ENCODE results near the gene SPTBN1. TPM values are rescaled to one million over a fixed set of nuclear protein-coding genes. Genes with fewer than 3 reads are reported as not detected.

Gene SPTBN1
- total and polyA plus RNA-seq, 2 experiments from 2014 or later: 122 to 341 TPM

GRCh38 chr2:54557211-54557600 lies 101.1 kb downstream of the SPTBN1 start:
- no peaks in the 10 kb centered on the region for H3K9me2 ChIP-seq (replicated peaks; ENCODE audit: insufficient read depth)
- TF ChIP-seq EZH2phosphoT487 (IDR thresholded peaks at IDR 0.05; ENCODE audit: low read depth, severe bottlenecking, unreplicated experiment) (no peak), EZH2 (IDR thresholded peaks at IDR 0.05; ENCODE audit: borderline replicate concordance) (no peak), CTCF (IDR thresholded peaks at IDR 0.05; ENCODE audit: poor library complexity) (no peak)
- peak overlapping the region; percentile 68 for H3K4me3 ChIP-seq
- peaks cover 23% of the 10 kb centered on the region for H3K4me1 ChIP-seq (ENCODE audit: insufficient read depth)
- peak overlapping the region; percentile 86 for H3K4me2 ChIP-seq
- H3K27ac ChIP-seq: peak overlapping the region; percentile 98
- 41% methylated on average over 1 of the region's 1 CpG for WGBS (ENCODE audit: low lambda C conversion rate, missing lambda C conversion rate)
- H3K27me3 ChIP-seq: no peaks in the 10 kb centered on the region
- peaks cover 91% of the 10 kb centered on the region for H3K79me2 ChIP-seq
- no peaks in the 10 kb centered on the region for H3K36me3 ChIP-seq (replicated peaks; ENCODE audit: insufficient read depth, low read depth)
- H2AFZ ChIP-seq: no peak overlapping the region
- DNase-seq (ENCODE audit: low spot score): no peak
- H4K20me1 ChIP-seq (ENCODE audit: insufficient read depth, poor library complexity, severe bottlenecking): peaks cover 10% of the 10 kb centered on the region
- no peaks in the 10 kb centered on the region for H3K9me3 ChIP-seq (ENCODE audit: low read depth)

GRCh38 chr2:54557601-54558187 lies 101.6 kb downstream of the SPTBN1 start:
- Histone ChIP-seq H3K36me3 (replicated peaks; ENCODE audit: insufficient read depth, low read depth) (no peaks in the 10 kb centered on the region), H3K4me3 (peak overlapping the region; percentile 68), H3K9me3 (ENCODE audit: low read depth) (no peaks in the 10 kb centered on the region), H3K4me1 (ENCODE audit: insufficient read depth) (peaks cover 25% of the 10 kb centered on the region), H3K27me3 (no peaks in the 10 kb centered on the region), H3K27ac (peak overlapping the region; percentile 98), H3K79me2 (peaks cover 91% of the 10 kb centered on the region), H2AFZ (no peak overlapping the region), H4K20me1 (ENCODE audit: insufficient read depth, poor library complexity, severe bottlenecking) (peaks cover 11% of the 10 kb centered on the region), H3K9me2 (replicated peaks; ENCODE audit: insufficient read depth) (no peaks in the 10 kb centered on the region), H3K4me2 (peak overlapping the region; percentile 86)
- TF ChIP-seq EZH2phosphoT487 (IDR thresholded peaks at IDR 0.05; ENCODE audit: low read depth, severe bottlenecking, unreplicated experiment): no peak
- peak; percentile 4 for TF ChIP-seq CTCF (IDR thresholded peaks at IDR 0.05; ENCODE audit: poor library complexity)
- TF ChIP-seq EZH2 (IDR thresholded peaks at IDR 0.05; ENCODE audit: borderline replicate concordance): no peak
- peak; percentile 78 for DNase-seq (ENCODE audit: low spot score)
- WGBS (ENCODE audit: low lambda C conversion rate, missing lambda C conversion rate): 2% methylated on average over 48 of the region's 48 CpGs

- Histone ChIP-seq H3K27ac (peak overlapping the region; percentile 98), H3K27me3 (no peaks in the 10 kb centered on the region), H3K4me2 (peak overlapping the region; percentile 86), H3K4me3 (peak overlapping the region; percentile 68), H3K79me2 (peaks cover 91% of the 10 kb centered on the region), H3K36me3 (replicated peaks; ENCODE audit: insufficient read depth, low read depth) (no peaks in the 10 kb centered on the region), H4K20me1 (ENCODE audit: insufficient read depth, poor library complexity, severe bottlenecking) (peaks cover 18% of the 10 kb centered on the region), H2AFZ (no peak overlapping the region), H3K9me2 (replicated peaks; ENCODE audit: insufficient read depth) (no peaks in the 10 kb centered on the region), H3K9me3 (ENCODE audit: low read depth) (no peaks in the 10 kb centered on the region), H3K4me1 (ENCODE audit: insufficient read depth) (peaks cover 25% of the 10 kb centered on the region)
- TF ChIP-seq EZH2phosphoT487 (IDR thresholded peaks at IDR 0.05; ENCODE audit: low read depth, severe bottlenecking, unreplicated experiment) (no peak), CTCF (IDR thresholded peaks at IDR 0.05; ENCODE audit: poor library complexity) (no peak), EZH2 (IDR thresholded peaks at IDR 0.05; ENCODE audit: borderline replicate concordance) (no peak)
- DNase-seq (ENCODE audit: low spot score): peak; percentile 84
- 2% methylated on average over 59 of the region's 59 CpGs for WGBS (ENCODE audit: low lambda C conversion rate, missing lambda C conversion rate)
Measured at GRCh38 chr2:54558188-54559005, 102.3 kb downstream of the SPTBN1 start.
